ENCODE measurements around the gene MMP15.
"Not testable (repeated sequence)": the region's sequence is repeated elsewhere in the genome, so short reads cannot be mapped to it uniquely, and the experiment has no call there.

The MMP15 gene

GRCh38 chr16:58051821-58052603, 26.5 kb downstream of the MMP15 start:
- no peak for DNase-seq

GRCh38 chr16:58053682-58054005, 28.1 kb downstream of the MMP15 start:
- DNase-seq = no peak

DNA sequence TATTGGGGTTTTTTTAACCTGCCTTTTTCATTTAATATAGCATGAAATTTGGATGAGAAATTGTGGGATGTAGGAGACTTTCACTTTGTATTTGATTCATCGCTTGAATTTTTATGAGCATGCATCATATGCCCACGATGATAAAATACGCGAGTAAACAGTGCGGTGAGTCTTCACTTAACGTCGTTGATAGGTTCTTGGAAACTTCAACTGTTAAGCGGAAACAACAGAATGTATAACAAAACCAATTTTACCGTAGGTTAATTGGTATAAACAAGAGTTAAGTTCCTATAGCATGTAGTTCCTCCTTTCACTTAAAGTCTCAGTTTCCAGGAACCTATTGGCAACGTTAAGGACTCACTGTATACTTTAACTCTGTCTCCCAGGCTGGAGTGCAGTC, 28.7 kb downstream of the MMP15 start:
- DNase-seq = no peak

GRCh38 chr16:58056580-58056979, 31.0 kb downstream of the MMP15 start:
- no peak for DNase-seq

DNA sequence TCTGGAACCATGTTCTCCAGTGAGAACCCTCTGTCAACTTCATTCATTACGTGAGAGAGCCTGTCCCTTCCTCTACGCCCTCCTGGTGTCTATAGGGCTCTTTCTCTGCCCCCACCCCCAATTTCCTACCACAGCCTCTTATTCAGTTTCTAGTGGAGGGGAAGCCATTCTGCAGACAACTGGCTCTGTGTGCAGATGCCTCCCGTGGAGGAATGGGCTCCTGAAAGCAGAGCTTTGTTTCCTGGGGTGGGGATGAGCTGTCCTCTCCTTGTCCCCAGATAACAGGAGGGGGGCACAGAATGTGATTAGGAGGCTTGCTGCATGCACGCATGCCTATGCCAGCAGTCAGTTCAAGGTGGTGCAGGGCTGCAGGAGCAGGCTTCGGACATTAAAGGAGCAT, 31.6 kb downstream of the MMP15 start:
- DNase-seq = no peak

DNA sequence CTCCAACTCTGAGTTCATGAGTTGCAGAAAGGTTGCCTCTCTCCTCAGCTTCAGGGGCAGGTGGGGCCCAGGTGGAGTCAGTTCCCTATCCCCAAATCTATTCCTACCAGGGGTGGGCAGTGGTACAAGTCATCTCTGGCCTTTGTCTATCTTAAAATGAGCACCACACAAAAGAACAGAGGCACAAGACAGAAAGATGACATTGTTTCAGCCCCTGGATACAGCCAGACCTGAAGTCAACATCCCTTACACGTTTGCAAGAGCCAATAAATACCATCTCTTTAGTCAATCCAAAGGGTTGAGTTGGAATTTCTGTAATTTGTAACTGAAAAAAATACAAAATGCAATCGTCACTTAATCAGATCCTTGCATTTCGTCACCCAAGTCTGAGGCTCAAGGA, 32.2 kb downstream of the MMP15 start:
- no peak for DNase-seq

DNA sequence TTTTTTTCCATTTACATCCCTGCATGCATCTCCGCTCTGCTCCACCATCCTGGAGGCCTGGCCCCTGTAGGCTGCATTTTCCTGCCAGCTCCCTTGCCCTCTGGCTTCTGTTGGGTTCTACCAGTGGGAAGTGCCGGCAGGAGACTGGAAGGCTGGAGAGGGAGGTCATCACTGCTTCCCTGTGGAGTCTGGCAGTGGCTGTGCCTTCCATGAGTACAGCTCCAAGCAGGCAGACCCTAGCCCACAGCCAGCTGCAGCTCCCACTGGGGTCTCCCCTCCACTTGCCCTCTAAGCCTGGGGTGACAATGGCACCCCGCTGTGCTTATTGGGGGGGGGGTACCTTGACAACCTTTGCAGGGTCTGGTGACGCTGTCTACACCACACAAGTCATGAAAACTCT, 37.3 kb downstream of the MMP15 start:
- DNase-seq = no peak

DNA sequence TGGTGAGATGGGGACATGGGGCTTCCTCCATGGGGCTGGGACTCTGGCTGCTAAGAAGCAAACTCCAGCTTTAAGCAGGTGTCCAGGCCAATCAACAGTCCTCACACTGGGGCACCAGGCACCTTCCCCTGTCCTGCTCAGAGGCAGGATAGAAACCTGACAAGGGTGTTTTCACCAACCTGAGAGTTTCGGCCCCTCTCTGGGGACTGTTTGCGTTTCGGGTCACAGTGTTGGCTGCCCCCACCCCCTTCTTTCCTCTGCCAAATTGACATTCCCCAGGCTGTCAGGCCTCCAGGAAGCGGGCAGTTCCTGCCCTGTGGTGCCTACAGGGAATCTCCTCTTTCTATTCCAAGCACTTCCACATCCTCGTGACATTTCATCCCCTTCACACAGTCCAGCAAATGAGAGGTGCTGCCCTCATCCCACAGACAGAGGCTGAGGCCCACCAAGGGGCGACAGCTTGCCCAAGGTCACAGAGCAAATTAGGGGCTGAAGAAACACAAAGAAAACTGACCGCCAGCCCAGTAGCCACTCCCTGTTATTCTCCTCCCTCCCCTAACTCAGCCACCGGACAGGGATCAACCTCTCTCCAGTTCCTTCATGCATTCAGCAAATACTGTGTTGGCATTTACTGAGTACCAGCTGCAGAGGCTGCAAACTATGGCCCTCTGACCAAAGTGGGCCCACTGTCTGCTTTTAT, 38.0 kb downstream of the MMP15 start:
- DNase-seq = no peak

- DNase-seq = no peak
Observed at GRCh38 chr16:58070585-58070984, 45.0 kb downstream of the MMP15 start.

DNA sequence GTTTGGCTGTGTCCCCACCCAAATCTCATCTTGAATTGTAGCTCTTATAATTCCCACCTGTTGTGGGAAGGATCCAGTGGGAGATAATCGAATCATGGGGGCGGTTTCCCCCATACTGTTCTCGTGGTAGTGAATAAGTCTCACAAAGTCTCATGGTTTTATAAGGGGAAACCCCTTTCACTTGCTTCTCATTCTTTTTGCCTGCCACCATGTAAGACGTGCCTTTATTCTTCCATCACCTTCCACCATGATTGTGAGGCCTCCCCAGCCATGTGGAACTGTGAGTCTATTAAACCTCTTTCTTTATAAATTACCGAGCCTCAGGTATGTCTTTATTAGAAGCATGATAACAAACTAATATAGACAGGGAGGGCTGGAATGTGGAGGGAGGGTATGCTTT, 46.6 kb downstream of the MMP15 start:
- DNase-seq = not testable (repeated sequence)

DNA sequence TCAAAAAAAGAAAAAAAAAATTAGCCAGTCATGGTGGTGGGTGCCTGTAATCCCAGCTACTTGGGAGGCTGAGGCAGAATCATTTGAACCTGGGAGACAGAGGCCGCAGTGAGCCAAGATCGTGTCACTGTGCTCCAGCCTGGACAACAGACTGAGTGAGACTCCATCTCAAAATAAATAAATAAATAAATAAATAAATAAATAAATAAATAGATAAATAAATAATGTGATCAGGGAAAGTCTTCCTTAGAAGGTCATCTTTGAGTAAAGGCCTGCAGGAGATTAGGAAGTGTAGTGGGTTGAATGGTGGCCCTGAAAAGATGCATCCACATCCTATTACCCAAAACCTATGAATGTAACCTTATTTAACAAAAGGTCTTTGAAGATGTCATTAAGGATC, 47.5 kb downstream of the MMP15 start:
- DNase-seq = not testable (repeated sequence)

DNA sequence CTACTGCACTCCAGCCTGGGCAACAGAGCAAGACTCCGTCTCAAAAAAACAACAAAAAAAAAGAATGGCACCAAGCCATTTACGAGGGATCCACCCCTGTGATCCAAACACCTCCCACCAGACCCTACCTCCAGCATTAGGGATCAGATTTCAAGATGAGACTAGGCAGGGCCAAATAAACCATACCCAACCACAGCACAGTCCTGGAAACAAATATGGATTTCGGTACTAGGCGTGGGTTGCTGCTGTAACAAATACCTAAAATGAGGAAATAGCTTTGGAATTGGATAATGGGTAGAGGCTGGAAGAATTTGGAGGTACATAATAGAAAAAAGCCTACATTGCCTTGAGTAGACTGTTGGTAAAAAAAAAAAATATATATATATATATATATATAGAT, 49.1 kb downstream of the MMP15 start:
- no peak for DNase-seq

DNA sequence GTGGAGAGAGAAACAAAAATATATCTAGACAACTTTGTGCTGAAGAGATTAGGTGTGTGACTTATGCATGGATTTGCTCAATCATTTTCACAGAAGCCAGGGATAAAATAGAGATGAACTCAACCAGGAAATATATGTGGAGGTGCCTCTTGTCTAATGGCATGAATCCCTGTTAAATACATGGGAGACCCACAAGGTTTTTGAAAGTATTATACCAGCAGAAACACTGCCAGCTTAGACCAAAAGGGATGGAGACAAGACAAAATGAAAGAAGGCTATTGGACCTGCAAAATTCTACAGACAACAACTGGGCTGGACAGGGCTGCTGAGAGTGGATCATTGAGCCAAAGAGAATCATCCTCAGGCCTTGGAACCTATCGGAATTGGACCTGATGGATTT, 51.0 kb downstream of the MMP15 start:
- DNase-seq = no peak

DNA sequence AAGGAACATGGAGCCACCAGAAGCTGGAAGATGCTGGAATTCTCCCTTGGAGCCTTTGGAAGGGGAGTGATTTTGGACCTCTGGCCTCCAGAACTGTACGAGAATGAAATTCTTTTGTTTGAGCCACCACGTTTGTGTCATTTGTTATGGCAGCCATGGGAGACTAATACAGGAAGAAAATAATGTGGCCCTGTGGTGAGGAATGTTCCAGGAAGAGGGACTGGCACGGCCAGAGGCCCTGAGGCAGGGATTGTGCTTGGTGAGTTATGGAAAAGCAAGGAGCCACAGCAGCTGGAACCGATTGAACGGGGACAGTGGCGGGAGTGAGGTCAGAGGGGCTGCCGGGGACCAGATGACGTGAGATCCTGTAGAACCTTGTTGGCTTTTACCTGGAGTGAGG, 52.2 kb downstream of the MMP15 start:
- DNase-seq = no peak

GRCh38 chr16:58080657-58081056, 55.1 kb downstream of the MMP15 start:
- not testable (repeated sequence) for DNase-seq

DNA sequence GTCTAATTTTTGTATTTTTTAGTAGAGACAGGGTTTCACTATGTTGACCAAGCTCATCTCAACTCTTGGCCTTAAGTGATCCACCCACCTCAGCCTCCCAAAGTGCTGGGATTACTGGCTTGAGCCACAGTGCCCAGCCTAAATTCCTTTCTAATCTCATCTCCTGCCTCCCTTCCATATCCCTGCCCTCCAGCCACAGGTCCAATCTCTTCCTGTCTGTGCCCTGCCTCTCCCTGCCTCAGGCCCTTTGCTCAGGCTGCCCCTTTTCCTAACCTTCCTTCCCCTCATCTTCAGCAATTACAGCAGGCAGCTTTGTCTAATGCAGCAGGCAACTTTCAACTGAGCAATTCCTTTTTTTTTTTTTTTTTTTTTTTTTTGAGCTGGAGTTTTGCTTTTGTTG, 56.8 kb downstream of the MMP15 start:
- no peak for DNase-seq

GRCh38 chr16:58084635-58085034, 59.1 kb downstream of the MMP15 start:
- DNase-seq = no peak

DNA sequence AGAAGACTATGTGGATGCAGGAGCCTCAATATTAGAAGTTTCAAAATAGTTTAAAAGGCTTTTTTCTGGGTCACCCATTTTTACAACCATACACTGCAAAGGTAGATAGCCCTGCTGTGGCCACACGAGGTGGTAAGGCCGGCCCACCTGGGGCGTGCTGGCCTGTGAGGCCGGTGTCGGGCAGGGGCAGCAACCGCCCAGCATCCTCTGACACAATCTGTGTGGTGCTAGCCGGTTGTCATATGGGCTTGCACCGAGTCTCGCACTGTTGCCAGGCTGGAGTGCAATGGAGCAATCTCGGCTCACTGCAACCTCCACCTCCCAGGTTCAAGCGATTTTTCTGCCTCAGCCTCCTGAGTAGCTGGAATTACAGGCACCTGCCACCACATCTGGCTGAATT, 59.6 kb downstream of the MMP15 start:
- DNase-seq = no peak

DNA sequence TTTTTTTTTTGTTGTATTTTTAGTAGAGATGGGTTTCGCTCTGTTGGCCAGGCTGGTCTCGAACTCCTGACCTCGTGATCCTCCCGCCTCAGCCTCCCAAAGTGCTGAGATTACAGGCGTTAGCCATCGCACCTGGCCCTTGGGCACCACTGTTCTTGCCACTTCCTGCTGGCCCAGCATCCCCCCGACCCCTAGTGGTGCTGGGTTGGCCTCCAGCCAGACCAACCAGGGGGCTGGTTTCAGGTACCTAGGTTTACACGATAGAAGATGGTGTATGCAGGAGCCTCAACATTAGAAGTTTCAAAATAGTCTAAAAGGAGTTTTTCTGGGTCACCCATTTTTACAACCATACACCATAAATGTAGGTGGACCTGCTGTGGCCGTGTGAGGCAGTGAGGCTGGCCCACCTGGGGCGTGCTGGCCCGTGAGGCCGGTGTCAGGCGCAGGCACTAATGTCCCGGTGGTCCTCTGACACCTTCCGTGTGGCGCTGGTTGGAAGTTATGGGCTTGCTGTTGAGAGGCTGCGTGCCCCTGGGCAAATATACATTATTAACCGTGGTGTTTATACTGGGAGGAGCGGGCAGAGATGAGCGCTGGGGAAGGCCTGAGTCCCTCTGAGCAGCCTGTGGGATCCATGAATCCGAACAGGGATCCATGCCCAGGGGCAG, 60.2 kb downstream of the MMP15 start:
- no peak for DNase-seq

GRCh38 chr16:58086381-58087208, 61.0 kb downstream of the MMP15 start:
- no peak for DNase-seq

DNA sequence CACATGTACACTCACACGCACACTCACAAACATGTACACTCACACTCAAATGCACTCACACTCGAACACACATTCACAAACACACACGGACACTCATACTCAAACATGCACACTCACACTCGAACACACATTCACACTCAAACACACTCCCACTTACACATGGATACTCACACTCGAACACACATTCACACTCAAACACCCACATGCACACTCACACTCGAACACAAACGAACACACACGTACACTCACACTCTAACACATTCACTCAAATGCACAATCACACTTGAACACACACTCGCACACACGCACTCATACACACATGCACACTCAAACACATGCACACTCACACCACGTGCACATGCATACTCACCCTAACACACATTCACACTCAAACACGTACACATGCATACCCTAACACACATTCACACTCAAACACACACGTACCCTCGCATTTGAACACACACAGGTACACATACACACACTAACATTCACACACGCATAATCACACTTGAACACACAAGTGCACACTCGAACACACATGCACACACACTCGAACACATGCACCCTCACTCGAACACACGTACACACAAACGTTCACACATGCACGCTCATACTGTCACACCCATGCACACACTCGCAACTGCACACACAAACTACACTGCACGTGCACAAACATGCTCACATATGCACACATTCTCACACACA, 61.8 kb downstream of the MMP15 start:
- no peak for DNase-seq

DNA sequence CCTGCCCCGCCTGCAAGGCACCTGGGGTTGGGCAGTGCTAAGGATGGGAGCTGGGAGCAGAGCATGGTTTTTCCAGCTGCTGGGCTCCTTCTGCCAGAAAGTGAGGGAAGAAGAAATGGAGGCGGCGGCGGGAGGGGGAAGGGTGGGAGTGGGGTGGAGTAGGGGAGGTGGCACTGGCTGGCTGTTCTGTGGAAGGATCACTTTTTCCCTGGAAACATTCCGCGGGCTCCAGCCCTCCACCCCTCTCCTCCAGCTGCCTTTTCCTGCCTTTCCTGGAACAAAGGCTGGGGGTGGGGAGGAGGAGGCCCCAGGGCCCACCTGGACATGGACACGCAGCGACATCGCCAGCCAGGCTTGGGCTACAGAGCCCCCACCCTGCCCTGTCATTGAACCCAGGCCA, 62.5 kb downstream of the MMP15 start:
- no peak for DNase-seq

DNA sequence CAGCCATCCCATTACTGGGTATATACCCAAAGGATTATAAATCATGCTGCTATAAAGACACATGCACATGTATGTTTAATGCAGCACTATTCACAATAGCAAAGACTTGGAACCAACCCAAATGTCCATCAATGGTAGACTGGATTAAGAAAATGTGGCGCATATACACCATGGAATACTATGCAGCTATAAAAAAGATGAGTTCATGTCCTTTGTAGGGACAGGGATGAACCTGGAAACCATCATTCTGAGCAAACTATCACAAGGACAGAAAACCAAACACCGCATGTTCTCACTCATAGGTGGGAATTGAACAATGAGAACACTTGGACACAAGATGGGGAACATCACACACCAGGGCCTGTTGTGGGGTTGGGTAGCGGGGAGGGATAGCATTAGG, 64.8 kb downstream of the MMP15 start:
- not testable (repeated sequence) for DNase-seq
